HFF-Myc (cell line): ENCODE results near the gene SEMA6B.

Source experiments
- DNase-seq: peaks from one replicate; pipeline ENCODE4 v3.0.0-alpha.2; 2011; ENCODE audit warnings: low read depth; ENCODE audit errors: extremely low read depth
- H3K4me3 ChIP-seq: replicated peaks from 2 replicates; pipeline ENCODE4 v1.5.1; 2011; ENCODE audit warnings: low read depth, mild to moderate bottlenecking, control low read depth, low read length
- TF ChIP-seq, protein P1 (sequence below): IDR thresholded peaks from 2 replicates; pipeline ENCODE4 v1.5.1; 2012; ENCODE audit warnings: mild to moderate bottlenecking, low read depth, low read length, control low read depth; ENCODE audit errors: missing control alignments

SEMA6B gene

GRCh38 chr19:4517451-4518057 is 41.9 kb downstream of the SEMA6B start:
- TF ChIP-seq, protein P1, sequence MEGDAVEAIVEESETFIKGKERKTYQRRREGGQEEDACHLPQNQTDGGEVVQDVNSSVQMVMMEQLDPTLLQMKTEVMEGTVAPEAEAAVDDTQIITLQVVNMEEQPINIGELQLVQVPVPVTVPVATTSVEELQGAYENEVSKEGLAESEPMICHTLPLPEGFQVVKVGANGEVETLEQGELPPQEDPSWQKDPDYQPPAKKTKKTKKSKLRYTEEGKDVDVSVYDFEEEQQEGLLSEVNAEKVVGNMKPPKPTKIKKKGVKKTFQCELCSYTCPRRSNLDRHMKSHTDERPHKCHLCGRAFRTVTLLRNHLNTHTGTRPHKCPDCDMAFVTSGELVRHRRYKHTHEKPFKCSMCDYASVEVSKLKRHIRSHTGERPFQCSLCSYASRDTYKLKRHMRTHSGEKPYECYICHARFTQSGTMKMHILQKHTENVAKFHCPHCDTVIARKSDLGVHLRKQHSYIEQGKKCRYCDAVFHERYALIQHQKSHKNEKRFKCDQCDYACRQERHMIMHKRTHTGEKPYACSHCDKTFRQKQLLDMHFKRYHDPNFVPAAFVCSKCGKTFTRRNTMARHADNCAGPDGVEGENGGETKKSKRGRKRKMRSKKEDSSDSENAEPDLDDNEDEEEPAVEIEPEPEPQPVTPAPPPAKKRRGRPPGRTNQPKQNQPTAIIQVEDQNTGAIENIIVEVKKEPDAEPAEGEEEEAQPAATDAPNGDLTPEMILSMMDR, result no peak
- DNase-seq, result no peak
- no peak overlapping the region for H3K4me3 ChIP-seq

GRCh38 chr19:4516939-4517300 is 42.6 kb downstream of the SEMA6B start:
- TF ChIP-seq, protein P1, result no peak
- no peak overlapping the region for H3K4me3 ChIP-seq
- DNase-seq, result no peak

DNA sequence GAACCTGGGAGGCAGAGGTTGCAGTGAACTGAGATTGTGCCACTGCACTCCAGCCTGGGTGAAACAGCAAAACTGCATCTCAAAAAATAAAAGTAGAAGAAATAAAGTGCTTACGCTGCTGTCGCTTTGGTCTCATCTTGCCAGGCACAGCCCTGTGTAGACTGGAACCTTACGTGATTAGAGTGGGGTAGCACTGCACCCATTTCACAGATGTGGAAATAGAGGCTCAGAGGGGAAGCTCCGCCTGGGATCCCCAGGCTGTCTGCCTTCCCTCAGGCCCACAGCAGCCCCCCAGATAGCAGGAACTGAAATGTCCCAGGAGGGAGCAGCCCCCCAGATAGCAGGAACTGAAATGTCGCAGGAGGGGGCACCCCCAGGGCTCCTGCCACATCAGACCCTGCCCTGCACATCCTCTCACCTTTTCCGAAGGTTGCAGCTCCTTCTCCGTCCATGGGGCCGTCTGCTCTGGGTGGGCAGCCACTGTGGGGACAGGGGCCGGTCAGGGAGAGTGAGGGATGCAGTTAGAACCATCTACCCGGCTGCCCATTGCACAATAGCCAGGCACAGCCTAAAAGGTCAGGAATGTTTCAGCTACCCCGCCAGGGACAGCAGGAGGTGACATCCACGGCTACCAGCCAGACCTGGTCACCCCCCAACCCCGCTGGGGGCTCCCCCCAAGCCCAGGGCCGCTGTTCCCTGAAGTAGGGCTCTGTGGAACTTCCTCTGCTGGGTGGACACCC is 43.1 kb downstream of the SEMA6B start:
- no peak overlapping the region for H3K4me3 ChIP-seq
- TF ChIP-seq, protein P1, result no peak
- no peak for DNase-seq

DNA sequence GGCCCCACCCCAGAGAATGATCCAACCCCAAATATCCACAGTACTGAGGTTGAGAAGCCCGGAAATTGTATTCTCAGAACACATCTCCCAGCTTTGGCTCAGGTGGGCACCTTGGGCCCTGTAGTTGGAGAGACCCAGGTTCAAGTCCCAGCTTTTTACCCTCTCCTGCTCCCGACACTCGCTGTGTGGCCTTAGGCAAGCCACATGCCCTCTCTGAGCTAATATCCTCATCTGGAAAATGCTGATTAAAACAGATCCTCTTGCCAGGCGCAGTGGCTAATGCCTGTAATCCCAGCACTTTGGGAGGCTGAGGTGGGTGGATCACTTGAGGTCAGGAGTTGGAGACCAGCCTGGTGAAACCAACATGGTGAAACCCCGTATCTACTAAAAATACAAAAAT is 43.8 kb downstream of the SEMA6B start:
- TF ChIP-seq, protein P1, result no peak
- no peak for DNase-seq
- no peak overlapping the region for H3K4me3 ChIP-seq

DNA sequence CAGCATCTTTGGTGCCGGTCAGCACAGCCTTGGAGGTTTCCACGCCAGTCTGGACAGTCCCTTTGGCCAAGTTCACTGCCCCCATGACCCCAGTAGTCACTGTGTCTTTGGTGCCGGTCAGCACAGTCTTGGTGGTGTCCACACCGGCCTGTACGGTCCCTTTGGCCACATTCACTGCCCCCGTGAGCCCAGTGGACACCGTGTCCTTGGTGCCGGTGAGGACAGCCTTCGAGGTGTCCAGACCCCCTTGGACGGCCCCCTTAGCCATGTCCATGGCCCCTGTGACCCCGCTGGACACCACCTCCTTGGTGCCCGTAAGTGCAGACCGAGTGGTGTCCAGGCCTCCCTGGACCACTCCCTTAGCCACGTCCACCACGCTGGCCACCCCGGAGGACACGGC is 46.2 kb downstream of the SEMA6B start:
- TF ChIP-seq, protein P1, result no peak
- DNase-seq, result no peak

GRCh38 chr19:4512070-4512469 is 47.4 kb downstream of the SEMA6B start:
- no peak for DNase-seq
- TF ChIP-seq, protein P1, result no peak
- H3K4me3 ChIP-seq, result no peak overlapping the region

More for the DNA sequence above, 46.2 kb downstream of the SEMA6B start:
- H3K4me3 ChIP-seq, result no peak overlapping the region
